ENCODE results near the gene ACE2. TPM values are rescaled to one million over a fixed set of nuclear protein-coding genes. Genes with fewer than 3 reads are reported as not detected.
A peak's percentile ranks its signal among the peaks of the same experiment; 100 is the strongest.

Gene ACE2
- total and polyA plus RNA-seq, 9 of the 15 experiments (the other 6 are each of a cell fraction or from before 2014, with no cell fraction given), result 0.03 to 0.09 (median 0.07) TPM; not detected in 6

DNA sequence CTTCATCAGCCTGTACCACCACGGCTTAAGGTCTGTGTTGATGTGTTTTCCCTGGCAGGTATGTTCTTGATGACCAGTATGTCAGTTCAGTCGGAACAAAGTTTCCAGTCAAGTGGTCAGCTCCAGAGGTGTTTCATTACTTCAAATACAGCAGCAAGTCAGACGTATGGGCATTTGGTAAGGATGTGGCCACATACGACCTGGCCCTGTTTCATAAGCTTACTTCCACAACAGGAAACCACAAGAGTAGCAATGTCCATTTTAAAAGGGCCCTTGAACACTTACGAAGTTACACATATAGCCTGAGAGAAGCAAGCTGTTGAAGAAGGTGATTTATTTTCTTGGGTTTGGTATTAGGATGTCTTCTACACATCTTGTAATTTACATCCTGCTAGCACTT lies 54.0 kb downstream of the ACE2 start:
- H3K4me1 ChIP-seq (replicated peaks in 1 of 2; ENCODE audit: control insufficient read depth in 2 of 2, insufficient read depth in 2 of 2, low read length in 2 of 2), result peaks cover 8 to 29% of the 10 kb centered on the region in 2 experiments
- no peak for TF ChIP-seq HDAC6 (IDR thresholded peaks at IDR 0.05; ENCODE audit: low read depth, low read length)
- TF ChIP-seq DIDO1 (tag; IDR thresholded peaks at IDR 0.05; ENCODE audit: low read depth), result no peak
- TF ChIP-seq, protein P1, sequence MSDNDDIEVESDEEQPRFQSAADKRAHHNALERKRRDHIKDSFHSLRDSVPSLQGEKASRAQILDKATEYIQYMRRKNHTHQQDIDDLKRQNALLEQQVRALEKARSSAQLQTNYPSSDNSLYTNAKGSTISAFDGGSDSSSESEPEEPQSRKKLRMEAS (CRISPR knock-in tag; IDR thresholded peaks at IDR 0.05), result no peak
- no peak for TF ChIP-seq ZNF444 (CRISPR knock-in tag; IDR thresholded peaks at IDR 0.05)
- TF ChIP-seq SETDB1 (IDR thresholded peaks at IDR 0.05; ENCODE audit: low read length), result no peak
- TF ChIP-seq ZNF384 (IDR thresholded peaks at IDR 0.05; ENCODE audit: low read depth, low read length), result no peak
- no peak for TF ChIP-seq SMARCE1 (IDR thresholded peaks at IDR 0.05)
- TF ChIP-seq PPARD (CRISPR knock-in tag; IDR thresholded peaks at IDR 0.05), result no peak
- TF ChIP-seq NR1H2 (CRISPR knock-in tag; IDR thresholded peaks at IDR 0.05), result no peak
- TF ChIP-seq U2AF2 (optimal IDR thresholded peaks at IDR 0.05; ENCODE audit: low read depth, low read length), result no peak
- no peak for TF ChIP-seq PCBP1 (IDR thresholded peaks at IDR 0.05; ENCODE audit: low read depth, low read length, poor library complexity, severe bottlenecking)
- TF ChIP-seq, protein P2, sequence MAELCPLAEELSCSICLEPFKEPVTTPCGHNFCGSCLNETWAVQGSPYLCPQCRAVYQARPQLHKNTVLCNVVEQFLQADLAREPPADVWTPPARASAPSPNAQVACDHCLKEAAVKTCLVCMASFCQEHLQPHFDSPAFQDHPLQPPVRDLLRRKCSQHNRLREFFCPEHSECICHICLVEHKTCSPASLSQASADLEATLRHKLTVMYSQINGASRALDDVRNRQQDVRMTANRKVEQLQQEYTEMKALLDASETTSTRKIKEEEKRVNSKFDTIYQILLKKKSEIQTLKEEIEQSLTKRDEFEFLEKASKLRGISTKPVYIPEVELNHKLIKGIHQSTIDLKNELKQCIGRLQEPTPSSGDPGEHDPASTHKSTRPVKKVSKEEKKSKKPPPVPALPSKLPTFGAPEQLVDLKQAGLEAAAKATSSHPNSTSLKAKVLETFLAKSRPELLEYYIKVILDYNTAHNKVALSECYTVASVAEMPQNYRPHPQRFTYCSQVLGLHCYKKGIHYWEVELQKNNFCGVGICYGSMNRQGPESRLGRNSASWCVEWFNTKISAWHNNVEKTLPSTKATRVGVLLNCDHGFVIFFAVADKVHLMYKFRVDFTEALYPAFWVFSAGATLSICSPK (IDR thresholded peaks at IDR 0.05; ENCODE audit: borderline replicate concordance), result no peak
- TF ChIP-seq YY1 (IDR thresholded peaks at IDR 0.05; ENCODE audit: borderline replicate concordance in 1 of 3, control insufficient read depth in 1 of 3, extremely low read depth in 1 of 3, insufficient read depth in 3 of 3, insufficient read length in 1 of 3, insufficient replicate concordance in 2 of 3, low read depth in 1 of 3, low read length in 2 of 3), result no peak
- TF ChIP-seq, protein P3, sequence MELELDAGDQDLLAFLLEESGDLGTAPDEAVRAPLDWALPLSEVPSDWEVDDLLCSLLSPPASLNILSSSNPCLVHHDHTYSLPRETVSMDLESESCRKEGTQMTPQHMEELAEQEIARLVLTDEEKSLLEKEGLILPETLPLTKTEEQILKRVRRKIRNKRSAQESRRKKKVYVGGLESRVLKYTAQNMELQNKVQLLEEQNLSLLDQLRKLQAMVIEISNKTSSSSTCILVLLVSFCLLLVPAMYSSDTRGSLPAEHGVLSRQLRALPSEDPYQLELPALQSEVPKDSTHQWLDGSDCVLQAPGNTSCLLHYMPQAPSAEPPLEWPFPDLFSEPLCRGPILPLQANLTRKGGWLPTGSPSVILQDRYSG (tag; conservative IDR thresholded peaks at IDR 0.05; ENCODE audit: low read depth), result no peak
- TF ChIP-seq C11orf30 (IDR thresholded peaks at IDR 0.05; ENCODE audit: low read depth), result no peak
- no peak for TF ChIP-seq POLR3G (IDR thresholded peaks at IDR 0.05; ENCODE audit: extremely low read depth, insufficient read length, insufficient replicate concordance)
- TF ChIP-seq, protein P4, sequence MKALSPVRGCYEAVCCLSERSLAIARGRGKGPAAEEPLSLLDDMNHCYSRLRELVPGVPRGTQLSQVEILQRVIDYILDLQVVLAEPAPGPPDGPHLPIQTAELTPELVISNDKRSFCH (CRISPR knock-in tag; IDR thresholded peaks at IDR 0.05), result no peak
- TF ChIP-seq, protein P4 (tag; IDR thresholded peaks at IDR 0.05), result no peak
- BruUV-seq (replicated peaks), result no TSS peak
- H2AFZ ChIP-seq (ENCODE audit: low read depth, low read length), result peak overlapping the region; percentile 73
- no peak overlapping the region for H3K4me2 ChIP-seq (ENCODE audit: insufficient read depth, low read length)
- ChIA-PET POLR2A (no interaction called here), CTCF (ENCODE audit: low intra/inter-chr PET ratio) (no interaction called here)
- no peaks in the 10 kb centered on the region for H4K20me1 ChIP-seq (replicated peaks; ENCODE audit: control insufficient read depth, insufficient read depth, low read length)
- intact Hi-C loops (cut with micrococcal nuclease), result no loop called here
- 65% methylated on average over 5 of the region's 5 CpGs for WGBS (ENCODE audit: insufficient coverage, low coverage, missing lambda C conversion rate)
- no peaks in the 10 kb centered on the region for H3K36me3 ChIP-seq (ENCODE audit: control insufficient read depth, insufficient read depth, low read length)
- H3K27me3 ChIP-seq (ENCODE audit: control insufficient read depth in 2 of 2, insufficient read depth in 2 of 2, low read length in 2 of 2), result no peaks in the 10 kb centered on the region
- H3K4me3 ChIP-seq, result no peak overlapping the region
- FAIRE-seq (peak; percentile 29), DNase-seq (ENCODE audit: extremely low read depth in 1 of 4, low spot score in 3 of 4) (no peak), ATAC-seq (no peak)
- H3K9me3 ChIP-seq (replicated peaks; ENCODE audit: control insufficient read depth, insufficient read depth, low read depth, low read length), result no peaks in the 10 kb centered on the region
- H3K79me2 ChIP-seq (ENCODE audit: control insufficient read depth, insufficient read depth, low read length), result no peaks in the 10 kb centered on the region; the same call in 2 of the 3 replicates
- no peaks in the 10 kb centered on the region for H3K9me1 ChIP-seq (ENCODE audit: control insufficient read depth, insufficient read depth, low read length)
- H3K27ac ChIP-seq (ENCODE audit: extremely low read depth, low read depth, low read length), result no peak overlapping the region
- in situ Hi-C loops (cut with MboI), result no loop called here
- no peak overlapping the region for H3K9ac ChIP-seq (ENCODE audit: insufficient read depth in 1 of 2, low read depth in 2 of 2, low read length in 2 of 2)
